Activated CD8-positive, alpha-beta memory T cell treated with anti-CD3 and anti-CD28 coated beads, Interleukin-2, amount 50 U/mL, for 24 hours (primary cell): Measurements from ENCODE around the gene SPIRE2.

ENCODE experiments used
- DNase-seq: peaks from one replicate; pipeline ENCODE4 v3.0.0-alpha.2; 2020; ENCODE audit errors: extremely low read depth

SPIRE2 gene

GRCh38 chr16:89895482-89896250 lies 67.4 kb downstream of the SPIRE2 start:
- DNase-seq, result no peak

DNA sequence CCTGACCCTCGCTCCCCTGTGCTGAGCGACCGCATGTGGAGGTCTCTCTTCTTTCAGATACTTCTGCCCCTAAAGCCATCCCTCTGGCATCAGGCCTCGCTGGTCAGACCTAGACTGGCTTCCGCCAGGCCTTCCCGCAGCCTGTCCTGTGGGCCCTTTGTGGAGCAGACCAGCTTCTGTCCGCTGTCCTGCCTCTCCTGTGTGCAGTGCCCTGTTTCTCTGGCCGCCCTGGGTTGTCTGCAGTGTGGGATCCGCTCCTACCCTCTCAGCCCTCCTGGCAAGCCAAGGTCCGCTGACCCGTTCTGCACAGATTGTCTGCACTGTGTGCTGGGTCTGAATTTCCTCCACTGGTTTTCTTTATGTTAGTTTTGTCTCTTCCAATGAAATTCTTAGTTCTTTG lies 68.9 kb downstream of the SPIRE2 start:
- no peak for DNase-seq

DNA sequence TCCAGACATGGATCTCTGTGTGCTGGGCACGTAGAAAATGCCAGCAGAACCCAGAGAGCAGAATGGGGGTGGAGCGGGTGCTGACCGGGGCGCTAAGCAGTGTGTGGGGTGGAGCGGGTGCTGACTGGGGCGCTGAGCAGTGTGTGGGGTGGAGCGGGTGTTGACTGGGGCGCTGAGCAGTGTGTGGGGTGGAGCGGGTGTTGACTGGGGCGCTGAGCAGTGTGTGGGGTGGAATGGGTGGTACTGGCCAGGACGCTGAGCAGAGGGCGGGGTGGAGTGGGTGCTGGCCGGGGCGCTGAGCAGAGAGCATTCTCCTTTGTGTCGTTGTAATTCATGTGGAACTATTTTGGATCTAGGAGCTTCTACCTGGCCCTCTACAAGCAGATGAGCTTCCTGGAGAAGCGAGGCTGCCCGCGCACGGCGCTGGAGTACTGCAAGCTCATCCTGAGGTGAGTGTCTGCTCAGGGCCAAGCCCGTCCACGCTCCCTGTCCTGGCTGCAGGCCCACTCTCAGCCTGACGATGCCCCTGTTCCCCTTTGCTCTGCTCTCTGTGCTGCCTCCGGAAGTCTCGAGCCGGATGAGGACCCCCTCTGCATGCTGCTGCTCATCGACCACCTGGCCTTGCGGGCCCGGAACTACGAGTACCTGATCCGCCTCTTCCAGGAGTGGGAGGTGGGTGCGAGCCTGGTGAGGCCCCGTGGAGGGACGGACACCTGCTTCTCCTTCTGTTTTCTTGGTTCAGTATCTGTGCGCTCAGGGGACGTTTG lies 70.1 kb downstream of the SPIRE2 start:
- DNase-seq, result no peak

DNA sequence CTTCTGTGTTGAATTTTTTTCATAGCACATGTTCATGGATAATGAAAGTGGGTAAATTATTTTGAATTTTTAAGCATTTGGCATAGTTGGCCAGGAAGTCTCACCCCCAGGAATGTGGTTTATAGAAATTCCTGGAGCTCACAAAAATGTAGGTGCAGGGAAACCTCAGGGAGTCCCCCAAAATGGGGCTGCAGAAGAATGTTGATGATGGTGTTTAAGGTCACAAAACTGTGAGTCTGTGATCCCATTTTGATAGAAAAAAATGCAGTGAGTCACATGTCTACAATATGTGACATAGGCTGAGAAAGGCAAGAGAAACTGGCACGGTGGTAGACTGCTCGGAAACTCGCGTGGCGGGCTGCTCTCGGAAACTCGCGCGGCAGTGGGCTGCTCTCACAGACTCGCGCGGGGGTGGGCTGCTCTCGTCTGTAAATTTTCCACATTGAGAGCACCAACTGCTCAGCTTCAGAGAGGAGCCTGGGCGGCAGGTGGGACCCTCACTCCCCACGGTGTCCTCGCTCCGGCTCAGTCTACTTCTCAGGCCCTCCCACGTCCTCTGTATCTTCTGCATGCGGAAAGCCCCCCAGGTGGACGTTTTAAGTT lies 71.7 kb downstream of the SPIRE2 start:
- DNase-seq, result no peak

DNA sequence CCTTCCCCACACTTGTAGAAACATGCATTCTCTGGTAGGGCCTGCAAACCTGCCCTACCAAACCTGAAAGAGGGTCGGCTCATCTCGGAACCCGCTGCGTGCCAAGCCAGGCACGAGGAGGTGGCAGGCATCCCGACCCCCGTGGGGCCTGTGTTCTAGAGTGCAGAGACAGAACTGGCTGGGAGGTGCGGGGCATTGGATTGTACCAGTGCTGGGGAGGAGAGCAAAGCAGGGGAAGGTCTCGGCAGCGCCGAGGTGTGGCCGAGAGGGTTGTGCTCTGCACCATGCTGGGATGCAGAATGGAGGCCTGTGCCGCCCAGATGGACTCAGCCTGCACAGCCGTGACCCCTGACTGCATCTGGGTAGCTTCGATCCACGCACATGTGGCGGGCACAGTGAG lies 72.6 kb downstream of the SPIRE2 start:
- no peak for DNase-seq

DNA sequence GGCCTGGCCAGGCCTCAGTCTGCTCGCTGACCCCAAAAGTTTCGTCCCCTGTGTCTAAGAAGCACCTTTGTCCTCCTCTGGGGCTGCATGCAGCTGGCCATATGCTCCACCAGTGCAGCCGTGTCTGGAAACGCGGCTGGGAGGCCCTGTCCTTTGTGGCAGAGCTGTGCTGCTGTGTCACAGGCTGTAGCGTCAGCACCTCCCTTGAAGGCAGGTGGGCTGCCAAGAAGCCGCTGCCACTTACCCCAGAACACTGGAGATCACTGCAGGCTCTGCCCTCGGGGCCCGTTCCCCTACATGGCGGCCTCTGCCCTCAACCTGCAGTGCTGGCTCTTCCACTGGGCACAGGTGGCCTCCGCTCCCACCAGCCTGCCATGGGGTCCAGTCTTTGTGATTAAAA lies 74.7 kb downstream of the SPIRE2 start:
- no peak for DNase-seq

GRCh38 chr16:89903908-89904515 lies 75.7 kb downstream of the SPIRE2 start:
- DNase-seq, result no peak

- no peak for DNase-seq
These were observed 76.6 kb downstream of the SPIRE2 start for GRCh38 chr16:89904606-89905510.

GRCh38 chr16:89905511-89906139 lies 77.3 kb downstream of the SPIRE2 start:
- no peak for DNase-seq

- no peak for DNase-seq
These were observed 78.1 kb downstream of the SPIRE2 start for GRCh38 chr16:89906140-89907025.

GRCh38 chr16:89907055-89907814 lies 79.0 kb downstream of the SPIRE2 start:
- DNase-seq, result no peak

DNA sequence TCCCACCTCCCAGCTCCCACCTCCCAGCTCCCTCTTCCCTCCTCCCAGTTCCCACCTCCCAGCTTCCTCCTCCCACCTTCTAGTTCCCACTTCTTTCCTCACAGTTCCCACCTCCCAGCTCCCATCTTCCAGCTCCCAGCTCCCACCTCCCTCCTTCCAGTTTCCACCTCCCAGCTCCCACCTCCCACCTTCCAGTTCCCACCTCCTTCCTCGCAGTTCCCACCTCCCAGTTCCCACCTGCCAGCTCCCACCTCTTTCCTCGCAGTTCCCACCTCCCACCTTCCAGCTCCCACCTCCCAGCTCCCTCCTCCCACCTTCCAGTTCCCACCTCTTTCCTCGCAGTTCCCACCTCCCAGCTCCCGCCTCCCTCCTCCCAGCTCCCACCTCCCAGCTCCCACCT lies 80.0 kb downstream of the SPIRE2 start:
- no peak for DNase-seq

DNA sequence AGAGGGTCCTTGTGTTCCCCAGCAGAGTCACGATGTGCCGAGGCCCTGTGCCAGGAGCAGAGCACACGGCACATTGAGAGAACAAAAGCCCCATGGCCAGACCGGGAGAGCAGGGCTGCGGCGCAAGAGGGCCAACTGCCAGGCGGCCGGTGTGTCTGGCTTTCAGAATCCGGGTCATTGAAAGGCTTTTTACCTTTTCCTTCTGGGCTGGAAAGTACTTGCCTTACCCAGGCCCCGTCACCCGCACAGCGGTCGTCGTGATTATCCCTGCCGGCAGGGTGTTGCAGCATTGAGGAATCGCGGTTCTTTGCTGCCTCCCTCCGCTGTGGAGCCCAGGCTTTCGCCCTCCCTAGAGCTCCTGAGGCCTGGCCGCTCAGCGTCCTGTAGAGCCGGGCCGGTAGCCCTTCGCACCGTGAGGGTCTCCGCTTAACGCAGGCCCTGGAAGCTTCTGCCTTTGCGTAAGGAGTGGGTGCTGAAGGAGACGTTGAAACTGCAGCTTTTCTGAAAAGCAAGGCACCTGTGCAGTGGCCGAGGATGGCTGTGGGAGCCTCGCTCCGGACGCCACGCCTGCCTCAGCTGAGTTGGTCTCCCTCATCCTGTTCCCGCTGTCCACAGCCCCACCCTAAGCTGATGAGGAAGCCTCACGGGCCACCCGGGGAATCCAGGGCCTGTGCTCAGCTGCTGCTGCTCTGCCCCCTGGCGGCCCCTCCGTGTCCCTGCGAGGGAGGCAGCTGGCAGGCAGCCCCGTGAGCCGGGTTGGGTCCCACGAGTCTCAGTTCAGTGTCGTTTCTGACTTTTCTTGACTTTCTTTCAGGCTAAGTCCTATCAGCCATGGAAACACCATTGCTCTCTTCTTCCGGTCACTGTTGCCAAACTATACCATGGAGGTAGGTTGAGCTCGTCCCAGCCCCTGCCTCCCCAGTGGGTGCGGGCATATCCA lies 81.8 kb downstream of the SPIRE2 start:
- DNase-seq, result no peak

- DNase-seq, result no peak
These were observed 82.6 kb downstream of the SPIRE2 start for GRCh38 chr16:89910717-89911354.

DNA sequence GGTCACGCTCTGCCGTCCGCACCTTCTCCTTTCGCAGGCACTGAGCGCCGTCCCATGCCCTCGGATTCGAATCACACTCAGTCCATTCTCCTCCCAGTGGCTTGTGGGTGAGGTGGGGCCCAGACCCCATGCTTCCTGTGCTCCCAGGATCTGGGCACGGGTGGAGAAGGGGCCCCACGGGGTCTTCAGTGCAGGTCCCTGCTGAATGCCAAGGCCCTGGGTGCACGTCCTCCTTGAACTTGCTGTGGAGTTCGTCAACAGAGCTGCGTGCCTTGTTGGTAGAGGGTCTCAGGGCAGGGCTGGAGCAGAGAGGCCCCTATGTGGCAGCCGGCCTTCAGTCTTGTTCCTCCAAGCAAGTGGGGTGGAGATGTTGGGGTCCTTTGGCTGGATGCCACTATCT lies 83.1 kb downstream of the SPIRE2 start:
- DNase-seq, result no peak

- no peak for DNase-seq
These were observed 83.9 kb downstream of the SPIRE2 start for GRCh38 chr16:89912143-89912542.

- no peak for DNase-seq
These were observed 84.4 kb downstream of the SPIRE2 start for GRCh38 chr16:89912627-89913026.
